H1 (cell line): ENCODE results near the gene DHX58. TPM values are rescaled to one million over a fixed set of nuclear protein-coding genes. Genes with fewer than 3 reads are reported as not detected.

Experiments
- CTCF ChIA-PET: fragments of 300-600 bp; sonication (Branson Sonifier 250); formaldehyde crosslinking; loops from one replicate; lab custom pipeline; 2021; ENCODE audit not compliant: partially characterized antibody; lab: Charles Lee
- POLR2A ChIA-PET: fragments of 300-600 bp; sonication (Branson Sonifier 250); formaldehyde crosslinking; loops from one replicate; lab custom pipeline; 2021; ENCODE audit warnings: inconsistent platforms; ENCODE audit not compliant: partially characterized antibody; lab: Charles Lee
- DNase-seq, 2 experiments: peaks; one replicate each; pipeline versions ENCODE4 v3.0.0 to v3.0.0-alpha.2; 2010 to 2022; ENCODE audit warnings: low spot score in 2 of 2, low read depth in 1 of 2, mixed read lengths in 1 of 2
- FAIRE-seq: peaks from 2 replicates; lab custom pipeline; 2011; peaks lifted over from hg19 to GRCh38; lab: Jason Lieb, UNC
- H2AFZ ChIP-seq: 2 replicates; pipeline ENCODE4 v1.8.1; 2012; ENCODE audit warnings: low read length, inconsistent platforms
- H2AK5ac ChIP-seq: 2 replicates; pipeline ENCODE4 v1.6.1; 2013; ENCODE audit warnings: low read depth, low read length
- H2BK120ac ChIP-seq: replicated peaks from 2 replicates; pipeline ENCODE3; 2013; ENCODE audit warnings: low read depth, low read length, inconsistent platforms
- H2BK12ac ChIP-seq: 2 replicates; pipeline ENCODE4 v1.6.1; 2013; ENCODE audit warnings: low read depth, low read length
- H2BK15ac ChIP-seq: 2 replicates; pipeline ENCODE4 v1.6.1; 2013; ENCODE audit warnings: low read length
- H2BK20ac ChIP-seq: 2 replicates; pipeline ENCODE4 v1.6.1; 2013; ENCODE audit warnings: low read length
- H2BK5ac ChIP-seq: 2 replicates; pipeline ENCODE4 v1.6.1; 2013; ENCODE audit warnings: low read depth, low read length
- H3K14ac ChIP-seq: 2 replicates; pipeline ENCODE4 v1.6.1; 2013; ENCODE audit warnings: inconsistent platforms; ENCODE audit not compliant: insufficient read length
- H3K18ac ChIP-seq: 2 replicates; pipeline ENCODE4 v1.6.1; 2013; ENCODE audit warnings: low read length; ENCODE audit errors: extremely low read depth
- H3K23ac ChIP-seq: 2 replicates; pipeline ENCODE4 v1.6.1; 2013; ENCODE audit warnings: inconsistent platforms; ENCODE audit not compliant: insufficient read length
- H3K23me2 ChIP-seq: 2 replicates; pipeline ENCODE4 v1.6.1; 2013; ENCODE audit warnings: low read depth, low read length
- H3K27ac ChIP-seq: 2 replicates; pipeline ENCODE4 v1.6.1; 2011; ENCODE audit warnings: low read depth, low read length, inconsistent platforms
- H3K27me3 ChIP-seq, 4 experiments: replicated peaks in 1 of 4; 1 replicate in 1 of 4; 2 replicates in 3 of 4; pipeline versions ENCODE4 v1.6.1 to v1.8.1; 2011 to 2013; ENCODE audit warnings: low read length in 3 of 4, mild to moderate bottlenecking in 3 of 4, inconsistent platforms in 2 of 4, mixed read lengths in 2 of 4, moderate library complexity in 1 of 4; ENCODE audit not compliant: control insufficient read depth in 3 of 4, insufficient read depth in 3 of 4; ENCODE audit errors: extremely low read depth in 1 of 4
- H3K36me3 ChIP-seq, 4 experiments: 2 replicates each; pipeline versions ENCODE4 v1.6.1 to v1.8.1; 2011 to 2013; ENCODE audit warnings: mild to moderate bottlenecking in 4 of 4, low read length in 3 of 4, moderate library complexity in 2 of 4, control low read depth in 1 of 4, inconsistent platforms in 1 of 4; ENCODE audit not compliant: insufficient read depth in 4 of 4, control insufficient read depth in 2 of 4
- H3K4ac ChIP-seq: replicated peaks from 2 replicates; pipeline ENCODE3; 2013; ENCODE audit warnings: low read length, low read depth, mixed read lengths, inconsistent platforms; ENCODE audit not compliant: insufficient read length
- H3K4me1 ChIP-seq, 4 experiments: replicated peaks in 1 of 4; 1 replicate in 1 of 4; 2 replicates in 3 of 4; pipeline versions ENCODE4 v1.6.1 to v1.8.1; 2011 to 2013; ENCODE audit warnings: low read length in 3 of 4, inconsistent platforms in 2 of 4, mixed read lengths in 1 of 4; ENCODE audit not compliant: insufficient read depth in 4 of 4, control insufficient read depth in 3 of 4
- H3K4me2 ChIP-seq, 2 experiments: 2 replicates each; pipeline versions ENCODE4 v1.6.1 to v1.8.1; 2011 to 2013; ENCODE audit warnings: low read depth in 2 of 2, low read length in 2 of 2, control low read depth in 1 of 2, inconsistent platforms in 1 of 2, mild to moderate bottlenecking in 1 of 2; ENCODE audit not compliant: insufficient read depth in 1 of 2
- H3K4me3 ChIP-seq, 4 experiments: fragments of 200-600, 300-600 bp in 1 of 4; sonication (generic), shearing (Covaris generic), sonication (Bioruptor Twin) in 1 of 4; 2 replicates each; pipeline versions ENCODE4 v1.5.1 to v1.8.1; 2011 to 2016; ENCODE audit warnings: low read length in 4 of 4, low read depth in 3 of 4, control low read depth in 2 of 4, inconsistent platforms in 2 of 4, mild to moderate bottlenecking in 2 of 4, mixed read lengths in 1 of 4, moderate library complexity in 1 of 4; ENCODE audit not compliant: insufficient read depth in 2 of 4; ENCODE audit errors: extremely low read depth in 1 of 4
- H3K56ac ChIP-seq: replicated peaks from 2 replicates; pipeline ENCODE3; 2013; ENCODE audit warnings: low read depth, mild to moderate bottlenecking, mixed read lengths, low read length, inconsistent platforms; ENCODE audit not compliant: insufficient read length
- H3K79me1 ChIP-seq: 2 replicates; pipeline ENCODE4 v1.6.1; 2013; ENCODE audit warnings: low read depth, low read length, control low read depth
- H3K79me2 ChIP-seq, 2 experiments: 2 replicates each; pipeline versions ENCODE4 v1.6.1 to v1.8.1; 2012 to 2013; ENCODE audit warnings: low read length in 2 of 2, mild to moderate bottlenecking in 2 of 2, inconsistent platforms in 1 of 2; ENCODE audit not compliant: insufficient read depth in 2 of 2, control insufficient read depth in 1 of 2
- H3K9ac ChIP-seq, 4 experiments: replicated peaks in 1 of 4; 1 replicate in 1 of 4; 2 replicates in 3 of 4; pipeline versions ENCODE4 v1.6.1 to v1.8.1; 2011 to 2013; ENCODE audit warnings: low read depth in 3 of 4, low read length in 3 of 4, control low read depth in 2 of 4, mild to moderate bottlenecking in 2 of 4, moderate library complexity in 2 of 4, inconsistent platforms in 1 of 4; ENCODE audit errors: extremely low read depth in 1 of 4
- H3K9me3 ChIP-seq, 2 experiments: 2 replicates each; pipeline versions ENCODE4 v1.6.1 to v1.8.1; 2012 to 2013; ENCODE audit warnings: mild to moderate bottlenecking in 2 of 2, moderate library complexity in 2 of 2, control low read depth in 1 of 2, inconsistent platforms in 1 of 2, low read depth in 1 of 2, low read length in 1 of 2, mixed read lengths in 1 of 2; ENCODE audit not compliant: insufficient read depth in 2 of 2
- H4K20me1 ChIP-seq, 2 experiments: replicated peaks in 1 of 2; 2 replicates each; pipeline versions ENCODE3 to v1.8.1; 2011 to 2013; ENCODE audit warnings: inconsistent platforms in 2 of 2, low read length in 2 of 2, mild to moderate bottlenecking in 1 of 2; ENCODE audit not compliant: insufficient read depth in 2 of 2, control insufficient read depth in 1 of 2
- H4K5ac ChIP-seq: 2 replicates; pipeline ENCODE4 v1.6.1; 2013; ENCODE audit warnings: low read length, low read depth, mixed read lengths, inconsistent platforms; ENCODE audit not compliant: insufficient read length
- H4K8ac ChIP-seq: 2 replicates; pipeline ENCODE4 v1.8.0; 2013; ENCODE audit warnings: mild to moderate bottlenecking, moderate library complexity, low read length, inconsistent platforms; ENCODE audit not compliant: insufficient read depth; ENCODE audit errors: extremely low read depth
- H4K91ac ChIP-seq: replicated peaks from 2 replicates; pipeline ENCODE3; 2013; ENCODE audit warnings: low read length, mixed read lengths, inconsistent platforms; ENCODE audit not compliant: insufficient read length
- RAD21 ChIP-seq, 2 experiments: IDR thresholded peaks in 1 of 2; conservative IDR thresholded peaks in 1 of 2; 2 replicates each; pipeline ENCODE4 v1.6.1; 2011; ENCODE audit warnings: low read depth in 2 of 2, low read length in 2 of 2, improper control_type of control experiment in 1 of 2, inconsistent platforms in 1 of 2, mild to moderate bottlenecking in 1 of 2, moderate library complexity in 1 of 2
- WGBS, 2 experiments: shearing (Covaris generic) in 1 of 2; methylation state at CpG; one replicate each; pipeline versions ENCODE4 v1.1.6 to v1.1.7; 2013 to 2015; ENCODE audit warnings: low lambda C conversion rate in 2 of 2, mixed read lengths in 2 of 2, inconsistent platforms in 1 of 2, low coverage in 1 of 2, missing lambda C conversion rate in 1 of 2; ENCODE audit not compliant: insufficient replicate concordance in 2 of 2, insufficient coverage in 1 of 2, insufficient read length in 1 of 2; ENCODE audit errors: extremely low coverage in 1 of 2, missing lambda C conversion rate in 1 of 2; 5-methylcytosine and 5-hydroxymethylcytosine counted together
- polyA plus RNA-seq, 7 experiments: library from polyadenylated mRNA; depleted of rRNA in 3 of 7; stranded (reverse) in 5 of 7; unstranded in 2 of 7; fragments of >200 nt in 5 of 7; fragments of 200-250 nt in 2 of 7; gene quantifications; 1 replicate in 5 of 7; 2 replicates in 1 of 7; 4 replicates in 1 of 7; pipeline versions ENCODE4 v1.2.1 to v1.2.3, GENCODE V29; 2011 to 2013; ENCODE audit warnings: missing spikeins in 2 of 7, mixed read lengths in 2 of 7
- total RNA-seq: library from RNA; stranded (reverse); fragmentation: NEBNext Ultra II Directional; extraction: Animal tissue kit (Norgen Biotek cat#: 25700); gene quantifications from 2 replicates; pipeline ENCODE4 v1.2.1, GENCODE V29; 2021
- TF ChIP-seq, protein P1 (sequence below): IDR thresholded peaks from 2 replicates; pipeline ENCODE4 v1.6.1; 2011; ENCODE audit warnings: low read length, improper control_type of control experiment
- TF ChIP-seq, protein P2 (sequence below), 3 experiments: IDR thresholded peaks; 1 replicate in 2 of 3; 2 replicates in 1 of 3; pipeline versions ENCODE4 v1.5.1 to v1.6.1; 2011; ENCODE audit warnings: low read length in 3 of 3, mild to moderate bottlenecking in 3 of 3, inconsistent platforms in 2 of 3, low read depth in 1 of 3, moderate library complexity in 1 of 3; ENCODE audit not compliant: insufficient read depth in 1 of 3; ENCODE audit errors: control extremely low read depth in 1 of 3

Gene DHX58
- total and polyA plus RNA-seq, 2 of the 8 experiments (the other 6 are each of a cell fraction or from before 2014, with no cell fraction given), result 5.6 to 9.9 TPM

DNA sequence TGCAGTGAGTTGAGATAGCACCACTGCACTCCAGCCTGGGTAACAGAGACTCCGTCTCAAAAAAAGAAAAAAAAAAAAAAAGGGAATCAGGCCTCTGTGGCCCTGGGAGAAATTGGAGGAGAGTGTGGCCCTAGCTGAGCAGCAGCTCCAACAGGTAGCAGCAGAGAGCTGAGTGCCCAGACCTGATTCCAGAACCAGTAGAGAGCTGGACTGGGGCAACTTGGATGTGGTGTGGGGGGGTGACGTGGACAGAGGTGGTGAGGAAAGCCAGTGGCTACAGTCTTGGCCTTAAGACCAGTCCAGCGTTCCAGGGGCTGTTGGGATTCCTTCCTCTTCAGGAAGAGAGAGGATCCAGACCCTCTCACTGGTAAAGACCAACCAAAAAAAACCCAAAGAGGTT lies 11.7 kb upstream of the DHX58 start:
- Histone ChIP-seq H4K8ac (no peak overlapping the region), H3K79me1 (no peaks in the 10 kb centered on the region; the same call in 1 of the 2 replicates), H3K4ac (no peak overlapping the region), H3K9ac (no peak overlapping the region), H2BK20ac (no peak overlapping the region), H2BK12ac (no peak overlapping the region), H2BK15ac (no peak overlapping the region), H2BK120ac (no peak overlapping the region), H3K36me3 (peaks cover 3 to 38% (median 21%) of the 10 kb centered on the region in 4 experiments), H3K27ac (no peak overlapping the region), H4K20me1 (peaks cover 2 to 6% of the 10 kb centered on the region in 2 experiments), H3K23ac (no peak overlapping the region), H2AFZ (no peak overlapping the region), H3K27me3 (no peaks in the 10 kb centered on the region; a peak in 2 of 7 replicates), H3K4me1 (peaks cover 0 to 17% (median 13%) of the 10 kb centered on the region in 4 experiments; a peak in 6 of 7 replicates), H3K79me2 (no peaks in the 10 kb centered on the region), H3K56ac (no peak overlapping the region), H3K14ac (no peak overlapping the region), H3K9me3 (no peaks in the 10 kb centered on the region), H4K5ac (no peak overlapping the region), H2BK5ac (no peak overlapping the region), H3K4me3 (no peak overlapping the region), H3K23me2 (peaks cover 10% of the 10 kb centered on the region), H3K4me2 (no peak overlapping the region), H2AK5ac (no peak overlapping the region), H3K18ac (no peak overlapping the region), H4K91ac (no peak overlapping the region)
- POLR2A ChIA-PET, result interaction anchor here (0.6 kb wide), 1 partner anchor 347 kb away, joined by 3 read pairs; no protein-coding TSS in a partner anchor
- no peak for DNase-seq
- no peak for FAIRE-seq
- TF ChIP-seq, protein P1, sequence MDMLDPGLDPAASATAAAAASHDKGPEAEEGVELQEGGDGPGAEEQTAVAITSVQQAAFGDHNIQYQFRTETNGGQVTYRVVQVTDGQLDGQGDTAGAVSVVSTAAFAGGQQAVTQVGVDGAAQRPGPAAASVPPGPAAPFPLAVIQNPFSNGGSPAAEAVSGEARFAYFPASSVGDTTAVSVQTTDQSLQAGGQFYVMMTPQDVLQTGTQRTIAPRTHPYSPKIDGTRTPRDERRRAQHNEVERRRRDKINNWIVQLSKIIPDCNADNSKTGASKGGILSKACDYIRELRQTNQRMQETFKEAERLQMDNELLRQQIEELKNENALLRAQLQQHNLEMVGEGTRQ, result no peak
- TF ChIP-seq, protein P2, sequence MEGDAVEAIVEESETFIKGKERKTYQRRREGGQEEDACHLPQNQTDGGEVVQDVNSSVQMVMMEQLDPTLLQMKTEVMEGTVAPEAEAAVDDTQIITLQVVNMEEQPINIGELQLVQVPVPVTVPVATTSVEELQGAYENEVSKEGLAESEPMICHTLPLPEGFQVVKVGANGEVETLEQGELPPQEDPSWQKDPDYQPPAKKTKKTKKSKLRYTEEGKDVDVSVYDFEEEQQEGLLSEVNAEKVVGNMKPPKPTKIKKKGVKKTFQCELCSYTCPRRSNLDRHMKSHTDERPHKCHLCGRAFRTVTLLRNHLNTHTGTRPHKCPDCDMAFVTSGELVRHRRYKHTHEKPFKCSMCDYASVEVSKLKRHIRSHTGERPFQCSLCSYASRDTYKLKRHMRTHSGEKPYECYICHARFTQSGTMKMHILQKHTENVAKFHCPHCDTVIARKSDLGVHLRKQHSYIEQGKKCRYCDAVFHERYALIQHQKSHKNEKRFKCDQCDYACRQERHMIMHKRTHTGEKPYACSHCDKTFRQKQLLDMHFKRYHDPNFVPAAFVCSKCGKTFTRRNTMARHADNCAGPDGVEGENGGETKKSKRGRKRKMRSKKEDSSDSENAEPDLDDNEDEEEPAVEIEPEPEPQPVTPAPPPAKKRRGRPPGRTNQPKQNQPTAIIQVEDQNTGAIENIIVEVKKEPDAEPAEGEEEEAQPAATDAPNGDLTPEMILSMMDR (IDR thresholded peaks at IDR 0.05; ENCODE audit: control extremely low read depth in 1 of 3, insufficient read depth in 1 of 3, low read depth in 1 of 3, low read length in 3 of 3), result peak in 1 of 3 experiments; percentile 3; a peak in 1 of 4 replicates
- 0 out of 4 replicates have a peak, but pooled peaks of 1 of the 2 experiments have one; percentile 2 for TF ChIP-seq RAD21 (IDR thresholded peaks at IDR 0.05 in 1 of 2, conservative IDR thresholded peaks at IDR 0.05 in 1 of 2; ENCODE audit: low read depth in 2 of 2, low read length in 2 of 2)
- CTCF ChIA-PET, result interaction anchor here (0.5 to 39.4 kb wide), 14 partner anchors 11 to 1844 kb away, joined by 3 to 1084 read pairs (median 4); partner anchors contain the start of genes DNAJC7, NKIRAS2 and ZNF385C
- 84% methylated on average over 3 of the region's 3 CpGs; no CpG with 5 or more reads in 1 of the 2 experiments for WGBS, 2 experiments
